H4 (cell line): Measurements from ENCODE around the gene ORAI2. TPM values are rescaled to one million over a fixed set of nuclear protein-coding genes. Genes with fewer than 3 reads are reported as not detected.
"Not testable (repeated sequence)": the region's sequence is repeated elsewhere in the genome, so short reads cannot be mapped to it uniquely, and the experiment has no call there.

Experiments used
- DNase-seq: peaks from one replicate; pipeline ENCODE4 v3.0.0-alpha.2; 2015; ENCODE audit warnings: low spot score
- total RNA-seq: library from RNA; depleted of rRNA; stranded (reverse); fragments of >200 nt; shearing (Covaris generic); gene quantifications from 2 replicates; pipeline ENCODE4 v1.2.3, GENCODE V29; 2014

The ORAI2 gene
- total RNA-seq, 1 experiment from 2014 or later: 35.9 TPM

DNA sequence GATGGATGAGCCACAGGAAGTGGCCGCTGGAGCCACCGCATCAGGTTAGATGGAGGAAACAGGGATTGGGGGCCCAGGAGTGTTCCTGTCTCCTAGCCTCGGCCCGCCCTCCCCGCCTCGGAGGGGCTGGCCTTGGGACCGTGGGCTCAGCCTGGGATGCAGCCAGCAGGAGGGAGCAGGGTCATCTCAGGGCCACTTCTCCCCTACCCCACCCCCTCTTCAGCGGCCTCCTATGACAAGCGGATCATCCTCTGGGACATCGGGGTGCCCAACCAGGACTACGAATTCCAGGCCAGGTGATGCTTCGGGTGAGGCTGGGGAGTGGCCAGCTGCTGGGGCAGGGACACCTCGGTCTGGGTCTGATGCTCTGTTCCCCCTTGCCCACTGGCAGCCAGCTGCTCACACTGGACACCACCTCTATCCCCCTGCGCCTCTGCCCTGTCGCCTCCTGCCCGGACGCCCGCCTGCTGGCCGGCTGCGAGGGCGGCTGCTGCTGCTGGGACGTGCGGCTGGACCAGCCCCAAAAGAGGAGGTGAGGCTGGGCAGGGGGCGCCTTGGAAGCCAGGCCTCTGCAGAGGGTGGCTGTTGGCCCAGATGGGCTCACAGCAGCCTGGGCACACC is 36.1 kb downstream of the ORAI2 start:
- DNase-seq: no peak

DNA sequence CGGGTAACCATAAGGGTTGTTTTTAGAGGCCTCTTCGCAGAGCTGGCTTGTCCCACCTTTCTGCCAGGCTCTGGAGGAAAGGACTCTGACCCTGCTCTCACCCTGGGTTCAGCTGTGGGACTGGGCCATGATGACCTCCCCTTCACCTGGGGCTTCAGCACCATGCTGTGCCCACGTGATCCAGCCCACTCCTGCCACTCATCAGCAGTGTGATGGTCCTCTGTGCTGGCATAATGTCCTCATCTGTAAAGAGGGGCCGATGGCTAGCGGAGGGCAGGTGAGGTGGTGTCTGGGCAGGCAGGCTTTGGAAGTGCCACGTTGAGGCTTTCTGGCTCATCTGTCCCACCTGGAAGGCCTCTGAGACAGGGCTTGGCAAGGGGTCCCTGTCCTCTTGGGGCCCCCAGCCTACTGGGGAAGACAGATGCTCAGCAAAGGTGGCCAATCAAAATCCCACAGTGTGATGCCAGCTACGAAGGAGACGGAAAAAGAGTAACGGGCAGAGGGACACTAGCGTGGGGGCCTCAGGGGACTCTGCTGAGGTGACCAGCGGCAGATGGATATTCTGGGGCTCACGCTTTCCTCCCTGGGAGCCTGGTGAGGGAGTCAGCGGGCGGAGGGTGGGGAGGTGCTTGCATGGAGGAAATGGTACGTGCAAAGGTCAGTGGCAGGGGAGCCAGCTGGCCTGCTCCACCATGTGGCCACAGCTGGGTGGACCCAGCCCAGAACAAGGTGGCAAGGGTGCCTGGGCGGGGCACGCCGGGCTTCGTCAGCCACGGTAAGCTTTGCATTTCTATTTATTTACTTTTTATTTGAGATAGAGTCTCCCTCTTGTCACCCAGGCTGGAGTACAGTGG is 36.8 kb downstream of the ORAI2 start:
- DNase-seq: no peak

DNA sequence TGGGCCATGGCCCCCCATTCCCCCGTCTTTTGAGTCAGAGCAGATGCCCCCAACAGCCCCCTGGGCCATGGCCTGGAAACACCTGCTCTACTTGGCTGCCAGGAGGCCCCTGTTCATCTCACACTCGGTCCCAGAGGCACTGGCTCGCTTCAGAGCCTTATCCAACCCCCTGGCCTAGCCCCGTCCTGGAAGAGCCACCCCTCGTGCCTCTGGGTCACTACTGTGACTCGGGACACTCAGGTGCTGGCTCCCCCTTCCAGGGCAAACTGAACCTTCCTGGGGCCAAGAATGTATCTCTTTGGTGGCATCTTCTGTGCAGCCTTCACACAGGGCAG is 38.4 kb downstream of the ORAI2 start:
- DNase-seq: no peak

DNA sequence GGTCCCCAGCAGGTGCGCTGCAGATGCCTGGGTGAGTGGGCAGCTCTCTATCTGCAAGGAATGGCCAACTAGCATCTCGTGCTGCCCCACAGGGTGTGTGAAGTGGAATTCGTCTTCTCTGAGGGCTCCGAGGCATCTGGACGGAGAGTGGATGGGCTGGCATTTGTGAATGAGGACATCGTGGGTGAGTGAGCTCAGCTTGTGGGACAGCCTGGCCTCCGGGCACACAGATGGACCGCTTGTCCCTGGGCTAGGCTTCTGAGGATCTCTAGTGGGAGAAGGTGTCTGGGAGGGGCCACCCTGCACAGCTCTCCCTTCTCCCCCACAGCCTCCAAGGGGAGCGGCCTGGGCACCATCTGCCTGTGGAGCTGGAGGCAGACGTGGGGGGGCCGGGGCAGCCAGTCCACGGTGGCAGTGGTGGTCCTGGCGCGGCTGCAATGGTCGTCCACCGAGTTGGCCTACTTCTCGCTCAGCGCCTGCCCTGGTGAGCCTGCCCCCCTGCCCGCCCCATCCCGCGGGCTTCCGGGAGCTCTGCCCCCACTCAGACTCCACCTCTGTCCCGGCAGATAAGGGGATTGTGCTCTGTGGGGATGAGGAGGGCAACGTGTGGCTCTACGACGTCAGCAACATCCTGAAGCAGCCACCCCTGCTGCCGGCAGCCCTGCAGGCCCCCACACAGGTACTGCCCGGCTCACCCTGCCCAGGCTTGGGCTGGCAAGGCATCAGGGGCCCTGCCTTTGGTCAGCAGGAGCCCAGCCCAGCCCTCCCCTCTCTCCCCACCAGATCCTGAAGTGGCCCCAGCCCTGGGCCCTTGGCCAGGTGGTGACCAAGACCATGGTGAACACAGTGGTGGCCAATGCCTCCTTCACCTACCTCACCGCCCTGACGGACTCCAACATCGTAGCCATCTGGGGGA is 39.0 kb downstream of the ORAI2 start:
- DNase-seq: no peak

DNA sequence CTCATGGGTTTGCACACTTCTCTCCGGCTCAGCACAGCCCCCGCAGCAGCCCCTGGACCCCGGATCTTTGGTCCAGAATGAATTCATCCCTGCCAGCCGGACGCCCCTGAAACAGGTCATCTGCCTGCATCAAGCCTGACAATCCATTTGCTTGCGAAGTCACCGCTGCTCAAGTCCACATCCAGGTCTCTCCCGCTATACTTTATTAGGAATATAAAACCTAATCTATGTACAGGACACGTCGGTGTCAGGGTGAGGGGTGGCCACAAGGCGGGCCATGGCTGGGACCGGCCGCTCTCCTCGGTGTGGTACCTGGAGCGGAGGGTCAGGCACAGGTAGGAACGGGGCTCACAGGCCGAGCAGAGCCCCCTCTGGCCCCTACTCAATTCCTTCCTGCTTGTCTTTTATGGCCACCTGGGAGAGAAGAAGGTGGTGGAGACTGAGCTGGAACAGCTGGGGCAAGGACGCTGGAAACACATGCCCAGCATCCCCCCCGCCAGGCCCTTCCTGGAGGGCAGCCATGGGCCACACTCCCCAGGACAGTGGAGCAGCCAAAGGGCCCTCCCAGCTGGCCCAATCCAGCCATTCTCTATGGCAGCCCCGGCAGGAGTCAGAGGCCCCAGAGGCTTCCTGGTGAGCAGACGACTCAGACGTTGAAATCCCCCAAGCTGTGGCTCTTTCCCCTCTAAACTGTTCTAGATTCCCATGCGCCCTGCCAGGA is 40.1 kb downstream of the ORAI2 start:
- DNase-seq: no peak

DNA sequence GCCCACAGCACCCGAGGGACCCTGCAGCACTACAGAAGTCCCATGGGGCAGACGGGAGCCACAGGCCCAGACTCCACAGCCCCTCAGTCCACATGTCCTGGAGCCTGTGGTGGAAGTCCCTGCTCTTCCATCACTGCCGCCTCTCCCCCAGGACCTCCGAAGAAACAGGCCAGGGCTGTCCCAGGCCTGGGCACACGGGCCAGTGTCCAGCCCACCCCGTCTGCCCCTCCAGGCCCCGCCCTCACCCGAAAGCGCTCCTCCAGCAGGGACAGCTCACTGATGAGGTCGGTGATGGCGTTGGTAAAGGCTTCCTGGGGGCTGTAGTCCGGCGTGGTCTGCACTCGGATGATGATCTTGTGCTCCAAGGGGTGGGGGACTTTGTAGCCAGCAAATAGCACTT is 40.7 kb downstream of the ORAI2 start:
- not testable (repeated sequence) for DNase-seq

DNA sequence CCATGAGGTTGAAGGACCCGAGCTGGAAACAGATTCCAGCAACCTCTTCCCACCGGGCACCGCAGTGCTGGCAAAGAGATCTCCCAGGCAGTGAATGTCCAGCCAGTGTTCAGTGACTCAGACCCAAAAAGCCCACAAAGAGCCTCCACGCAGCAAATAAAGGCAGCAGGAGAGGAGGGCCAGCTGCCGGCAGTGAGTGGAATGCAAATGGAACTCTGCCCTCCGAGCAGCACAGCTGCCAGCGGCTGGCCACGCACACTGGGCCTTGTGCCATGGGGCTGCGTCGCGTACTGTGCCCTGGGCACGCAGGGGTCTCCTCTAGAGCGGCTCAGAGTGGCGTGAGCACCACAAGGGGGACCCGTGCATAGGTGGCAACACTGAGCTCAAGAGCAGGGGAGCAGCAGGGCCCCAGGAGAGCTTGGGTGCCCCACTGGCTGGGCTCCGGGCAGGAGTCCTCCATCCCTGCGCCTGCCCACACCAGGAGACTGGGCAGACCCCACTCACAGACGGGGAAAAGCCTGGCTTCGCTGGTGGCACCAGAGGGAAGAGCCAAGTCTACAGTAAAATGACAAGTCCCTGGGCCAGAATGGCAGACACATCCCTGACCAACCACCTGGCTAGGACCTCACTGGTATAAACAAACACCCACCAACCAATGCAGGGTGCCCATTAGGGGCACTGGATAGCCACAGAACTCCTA is 41.5 kb downstream of the ORAI2 start:
- DNase-seq: not testable (repeated sequence)

DNA sequence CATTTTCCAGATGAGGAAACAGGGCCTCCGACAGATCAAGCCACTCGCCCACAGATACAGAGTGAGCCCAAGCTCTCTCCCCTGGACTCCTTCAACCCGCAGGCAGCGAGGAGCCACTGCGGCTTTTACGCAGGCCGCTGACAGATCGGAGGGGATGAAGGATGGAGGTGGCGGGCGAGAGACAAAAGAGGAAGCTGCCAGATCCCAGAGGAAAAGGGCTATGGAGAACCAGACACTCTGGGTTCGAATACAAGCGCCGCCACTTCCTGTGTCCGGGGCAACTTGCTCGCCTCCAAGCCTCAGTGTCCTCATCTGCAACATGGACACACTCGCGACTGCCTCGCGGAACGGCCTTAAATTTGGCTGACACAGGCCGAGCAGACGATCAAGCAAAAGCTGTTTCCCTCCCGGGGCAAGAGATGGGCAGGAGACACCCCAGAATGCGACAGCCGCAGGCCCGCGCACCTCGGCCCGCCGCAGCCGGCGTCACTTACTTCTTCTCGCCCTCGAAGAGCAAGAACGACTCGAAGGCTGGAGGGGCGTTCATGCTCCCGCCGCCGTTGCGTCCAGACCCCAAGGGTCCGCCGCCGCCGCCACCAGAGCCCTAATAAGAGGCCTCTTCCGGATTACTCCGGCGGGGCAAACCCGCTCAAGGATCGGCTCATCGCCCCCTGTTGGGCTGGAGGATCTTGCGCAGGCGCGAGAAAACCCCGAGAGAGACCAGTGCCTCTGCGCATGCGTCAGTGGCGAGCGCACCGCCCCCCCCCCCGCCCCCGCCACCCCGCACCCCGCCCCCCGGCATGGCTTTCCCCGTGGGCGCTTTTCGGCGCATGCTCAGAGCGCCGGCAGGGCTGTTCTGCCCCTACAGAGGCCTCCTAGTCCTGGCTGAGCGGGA is 45.2 kb downstream of the ORAI2 start, which contains the start of gene POLR2J:
POLR2J (minus strand) TSS at position 609 of the 895 bp plus-strand sequence; CDS start at position 547, 62 bp downstream.
- peak; percentile 75 for DNase-seq

DNA sequence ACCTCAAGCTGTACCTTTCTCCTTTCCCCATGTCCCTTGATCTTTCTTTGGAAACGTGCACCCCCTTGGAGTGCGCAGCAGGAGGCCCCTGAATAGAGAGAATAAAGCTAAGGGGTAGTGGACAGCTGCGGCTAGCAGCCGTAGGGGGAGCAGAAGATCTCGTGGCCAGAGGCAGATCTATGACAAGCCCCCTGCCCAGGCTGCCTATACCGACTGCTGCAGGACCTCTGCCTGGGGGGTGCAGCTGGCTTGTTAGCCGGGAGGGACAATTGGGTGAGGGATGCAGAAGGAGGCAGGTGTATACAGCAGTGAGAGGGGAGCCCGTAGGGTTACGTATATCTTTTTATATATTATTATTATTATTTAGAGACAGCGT is 45.8 kb downstream of the ORAI2 start:
- not testable (repeated sequence) for DNase-seq

DNA sequence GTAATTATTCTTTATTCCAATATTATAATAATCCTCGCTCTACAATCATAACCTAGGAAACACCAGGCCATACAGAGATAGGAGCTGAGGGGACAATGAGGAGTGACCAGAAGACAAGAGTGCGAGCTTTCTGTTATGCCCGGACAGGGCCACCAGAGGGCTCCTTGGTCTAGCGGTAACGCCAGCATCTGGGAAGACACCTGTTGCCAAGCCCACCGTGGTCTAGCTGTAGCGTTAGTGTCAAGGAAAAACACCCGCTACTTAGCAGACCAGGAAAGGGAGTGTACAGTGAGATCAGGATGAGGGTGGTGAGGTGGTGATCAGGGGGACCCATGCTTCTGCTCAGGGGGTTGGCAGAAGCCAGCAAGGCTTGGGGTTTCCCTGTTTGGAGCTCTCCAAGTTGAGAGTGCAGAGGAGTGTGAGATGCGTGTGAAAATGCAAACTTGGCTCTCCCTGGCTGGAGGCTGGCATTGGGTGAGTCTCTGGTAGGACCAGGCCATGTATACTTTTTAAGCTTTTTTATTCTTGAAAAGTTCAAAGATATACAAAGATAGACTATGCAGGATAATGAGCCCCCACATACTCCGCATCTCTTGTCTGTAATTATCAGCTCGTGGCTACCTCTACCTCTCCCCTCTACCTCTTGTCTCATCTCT is 46.7 kb downstream of the ORAI2 start:
- DNase-seq: not testable (repeated sequence)

DNA sequence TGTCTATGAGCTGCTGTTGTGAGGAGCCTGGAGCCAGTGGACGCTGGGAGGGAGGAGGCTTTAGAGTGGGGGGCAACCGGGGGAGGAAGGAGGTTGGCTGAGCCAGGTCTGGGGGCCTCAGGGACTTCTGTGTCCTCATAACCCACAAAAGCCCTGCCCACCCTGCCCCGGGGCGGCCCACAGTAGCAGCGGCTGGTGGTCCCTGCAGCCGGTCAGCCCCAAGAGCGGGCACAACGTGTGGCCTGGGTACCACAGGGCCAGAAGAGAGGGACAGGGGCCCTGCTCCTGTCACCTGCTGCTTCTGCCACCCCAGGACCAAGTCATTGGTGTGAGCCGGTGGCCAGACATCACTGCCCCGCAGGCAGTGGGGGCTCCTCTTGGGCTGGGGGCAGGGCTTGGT is 48.6 kb downstream of the ORAI2 start:
- not testable (repeated sequence) for DNase-seq

DNA sequence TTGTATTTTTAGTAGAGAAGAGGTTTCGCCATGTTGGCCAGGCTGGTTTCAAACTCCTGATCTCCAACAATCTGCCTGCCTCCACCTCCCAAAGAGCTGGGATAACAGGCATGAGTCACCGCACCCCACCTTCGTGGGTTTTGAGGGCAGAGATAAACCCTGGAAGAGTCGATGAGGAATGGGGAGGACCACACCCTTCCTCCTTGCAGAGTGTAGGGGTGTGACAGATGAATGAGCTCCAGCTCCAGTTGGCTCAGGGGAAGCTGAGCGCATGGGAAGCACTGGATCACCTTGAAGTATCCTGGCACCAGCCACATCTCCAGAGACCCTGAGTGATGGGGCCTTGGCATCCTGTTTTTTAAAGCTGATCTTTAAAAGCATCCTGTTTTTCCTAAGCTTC is 50.9 kb downstream of the ORAI2 start:
- not testable (repeated sequence) for DNase-seq

DNA sequence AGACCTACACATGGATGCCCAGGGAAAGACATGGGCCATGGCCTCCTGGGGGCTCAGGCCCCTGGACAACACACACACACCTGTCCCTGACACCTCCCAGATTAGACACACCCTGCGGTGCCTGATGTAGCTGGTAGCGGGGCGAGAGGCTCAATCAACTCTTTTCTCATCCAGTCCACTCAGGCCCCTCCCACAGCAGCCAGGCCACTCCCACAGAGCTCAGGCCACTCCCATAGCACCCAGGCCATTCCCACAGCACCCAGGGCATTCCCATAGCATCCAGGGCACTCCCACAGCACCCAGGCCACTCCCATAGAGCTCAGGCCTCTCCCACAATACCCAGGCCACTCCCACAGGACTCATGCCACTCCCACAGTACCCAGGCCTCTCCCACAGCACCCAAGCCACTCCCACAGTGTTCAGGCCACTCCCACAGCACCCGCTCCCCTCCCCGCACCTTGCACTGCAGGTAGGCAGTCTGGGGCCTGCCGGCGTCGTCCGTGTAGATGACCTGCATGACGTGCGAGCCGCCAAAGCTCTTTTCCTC is 57.2 kb downstream of the ORAI2 start:
- DNase-seq: not testable (repeated sequence)

DNA sequence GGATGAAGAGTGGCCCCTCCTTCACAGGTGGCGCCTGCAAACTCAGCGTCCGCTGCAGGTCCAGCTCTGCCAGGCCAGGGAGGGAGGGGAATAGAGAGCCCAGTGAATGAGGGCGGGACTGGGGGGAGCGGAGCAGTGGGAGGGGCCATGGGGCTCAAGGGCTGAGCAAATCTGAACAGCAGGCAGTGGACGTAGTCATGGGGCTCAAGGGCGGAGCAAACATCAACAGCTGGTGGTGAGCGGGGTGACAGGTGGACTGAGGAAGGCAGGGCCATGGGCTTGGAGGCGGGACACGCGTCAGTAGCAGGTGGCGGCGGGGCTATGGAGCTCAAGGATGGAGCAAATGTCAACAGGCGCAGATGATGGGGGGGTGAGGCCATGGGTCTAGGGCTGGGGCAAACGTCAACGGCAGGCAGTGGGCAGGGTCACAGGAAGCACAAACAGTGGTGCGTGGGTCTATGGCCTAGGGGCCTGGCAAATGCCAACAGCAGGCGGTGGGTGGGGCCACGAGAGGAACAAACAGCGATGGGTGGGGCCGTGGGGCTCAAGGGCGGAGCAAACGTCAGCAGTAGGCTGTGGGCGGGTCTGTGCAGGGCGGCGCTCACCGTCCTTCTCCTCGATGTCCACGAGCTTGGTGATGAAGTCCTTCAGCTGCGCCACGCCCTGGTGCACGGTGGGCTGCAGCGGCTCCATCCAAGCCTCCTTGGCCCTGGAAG is 60.0 kb downstream of the ORAI2 start:
- DNase-seq: not testable (repeated sequence)

DNA sequence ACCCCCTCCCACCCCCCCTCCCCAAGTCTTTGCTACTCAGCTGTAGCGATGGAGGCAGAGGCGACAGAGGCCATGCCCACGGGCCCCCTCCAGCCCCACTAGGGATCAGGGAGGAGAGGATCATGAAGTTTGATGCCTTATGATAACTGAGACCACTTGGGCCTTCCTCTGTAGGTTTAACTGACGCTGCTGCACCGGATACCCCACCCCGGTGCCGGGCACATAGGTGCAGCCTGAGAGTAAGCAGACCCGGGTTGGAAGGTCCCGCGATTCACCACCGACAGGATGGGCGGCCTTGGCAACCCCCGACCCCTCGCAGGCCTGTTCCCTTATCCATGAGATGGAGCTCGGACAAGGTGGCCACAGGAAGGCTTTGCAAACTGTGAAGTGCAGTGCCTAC is 60.7 kb downstream of the ORAI2 start:
- not testable (repeated sequence) for DNase-seq

DNA sequence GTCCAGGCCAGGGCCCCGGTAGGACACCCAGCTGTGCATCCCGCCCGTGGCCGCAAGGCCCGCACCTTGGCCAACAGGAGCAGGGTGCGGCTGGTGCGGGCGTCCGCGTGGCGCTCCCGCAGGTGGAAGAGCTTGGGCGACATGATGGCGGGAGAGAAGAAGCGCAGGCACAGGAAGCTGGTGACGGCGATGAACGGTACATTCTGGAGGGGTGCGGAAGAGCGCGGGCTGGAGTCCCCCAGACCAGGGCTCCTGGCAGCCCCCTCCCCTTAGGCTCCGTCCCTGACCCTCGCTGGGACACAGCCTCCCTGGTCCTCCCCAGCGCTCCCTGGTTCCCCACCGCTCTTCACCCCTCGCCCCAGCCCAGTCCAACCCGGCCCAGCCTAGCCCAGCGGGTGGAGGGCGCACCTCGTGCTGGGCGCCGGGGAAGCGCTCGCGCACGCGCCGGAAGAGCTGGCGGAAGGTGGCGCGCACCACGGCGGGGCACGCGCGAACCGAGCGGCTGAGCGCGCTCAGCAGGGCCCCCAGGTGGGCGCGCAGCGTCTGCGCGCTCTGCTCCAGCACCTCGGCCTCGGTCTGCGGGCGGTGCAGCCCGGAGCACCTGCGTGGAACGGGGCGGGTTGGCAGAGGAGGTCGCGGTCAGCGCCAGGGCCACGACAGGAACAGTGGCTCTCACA is 61.2 kb downstream of the ORAI2 start:
- DNase-seq: not testable (repeated sequence)

DNA sequence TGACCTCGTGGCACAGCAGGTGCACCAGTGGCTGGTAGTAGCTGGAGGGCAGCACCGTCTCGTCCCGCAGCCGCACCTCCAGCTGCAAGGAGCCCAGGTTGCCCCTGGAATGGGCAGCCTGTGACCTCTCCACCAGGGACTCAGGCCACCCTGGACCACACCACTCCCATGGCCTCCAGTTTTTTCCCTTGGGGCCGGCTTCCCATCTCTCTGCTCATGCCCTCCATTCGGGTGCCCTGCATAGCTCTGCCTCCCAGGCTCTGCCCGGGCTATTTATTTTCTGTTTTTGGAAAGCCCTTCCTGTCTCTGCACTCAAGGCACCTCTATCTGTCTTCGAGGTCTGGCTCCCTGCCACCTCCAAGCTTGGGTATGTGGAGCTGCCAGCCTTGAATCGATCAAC is 63.5 kb downstream of the ORAI2 start:
- DNase-seq: peak; percentile 1

DNA sequence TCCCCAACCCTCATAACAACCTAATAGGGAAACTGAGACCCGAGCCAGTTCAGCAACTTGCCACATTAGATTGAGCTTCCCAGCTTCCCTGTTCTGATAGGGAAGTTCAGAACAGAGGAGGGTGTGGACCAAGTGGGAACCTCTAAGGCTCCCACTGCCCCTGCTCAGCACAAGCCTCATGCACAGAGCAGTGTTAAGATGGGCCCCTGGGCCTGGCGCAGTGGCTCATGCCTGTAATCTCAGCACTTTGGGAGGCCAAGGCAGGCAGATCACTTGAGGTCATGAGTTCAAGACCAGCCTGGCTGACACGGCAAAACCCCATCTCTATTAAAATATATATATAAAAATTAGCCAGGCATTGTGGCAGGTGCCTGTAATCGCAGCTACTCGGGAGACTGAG is 63.9 kb downstream of the ORAI2 start:
- DNase-seq: not testable (repeated sequence)
